ENCODE results near the gene MYLK4. TPM values are rescaled to one million over a fixed set of nuclear protein-coding genes. Genes with fewer than 3 reads are reported as not detected.

Gene MYLK4
- total RNA-seq, 4 donors from 2014 or later = 0.65 to 1.5 (median 0.93) TPM

- TF ChIP-seq CTCF (IDR thresholded peaks at IDR 0.05; ENCODE audit: low read depth) = no peak
Observed at GRCh38 chr6:2641044-2641725, 109.5 kb downstream of the MYLK4 start.

- no peak for TF ChIP-seq CTCF (IDR thresholded peaks at IDR 0.05; ENCODE audit: low read depth)
Observed at GRCh38 chr6:2640551-2640950, 110.2 kb downstream of the MYLK4 start.

- no peak for TF ChIP-seq CTCF (IDR thresholded peaks at IDR 0.05; ENCODE audit: low read depth)
Observed at GRCh38 chr6:2639896-2640295, 110.8 kb downstream of the MYLK4 start.

- no peak for TF ChIP-seq CTCF (IDR thresholded peaks at IDR 0.05; ENCODE audit: low read depth)
Observed at GRCh38 chr6:2639167-2639566, 111.6 kb downstream of the MYLK4 start.

- no peak for TF ChIP-seq CTCF (IDR thresholded peaks at IDR 0.05; ENCODE audit: low read depth)
Observed at GRCh38 chr6:2636672-2637071, 114.0 kb downstream of the MYLK4 start.

GRCh38 chr6:2635911-2636310 is 114.8 kb downstream of the MYLK4 start:
- TF ChIP-seq CTCF (IDR thresholded peaks at IDR 0.05; ENCODE audit: low read depth) = no peak

- no peak for TF ChIP-seq CTCF (IDR thresholded peaks at IDR 0.05; ENCODE audit: low read depth)
Observed at GRCh38 chr6:2634139-2634964, 116.4 kb downstream of the MYLK4 start.

Measured in subcutaneous adipose tissue (tissue), 4 donors.